Measurements from ENCODE around the gene LDB2. TPM values are rescaled to one million over a fixed set of nuclear protein-coding genes. Genes with fewer than 3 reads are reported as not detected.
A peak's percentile ranks its signal among the peaks of the same experiment; 100 is the strongest.

LDB2 gene
- total RNA-seq: 10 to 100 TPM; 34.5 to 68.8 (median 36.5) TPM

DNA sequence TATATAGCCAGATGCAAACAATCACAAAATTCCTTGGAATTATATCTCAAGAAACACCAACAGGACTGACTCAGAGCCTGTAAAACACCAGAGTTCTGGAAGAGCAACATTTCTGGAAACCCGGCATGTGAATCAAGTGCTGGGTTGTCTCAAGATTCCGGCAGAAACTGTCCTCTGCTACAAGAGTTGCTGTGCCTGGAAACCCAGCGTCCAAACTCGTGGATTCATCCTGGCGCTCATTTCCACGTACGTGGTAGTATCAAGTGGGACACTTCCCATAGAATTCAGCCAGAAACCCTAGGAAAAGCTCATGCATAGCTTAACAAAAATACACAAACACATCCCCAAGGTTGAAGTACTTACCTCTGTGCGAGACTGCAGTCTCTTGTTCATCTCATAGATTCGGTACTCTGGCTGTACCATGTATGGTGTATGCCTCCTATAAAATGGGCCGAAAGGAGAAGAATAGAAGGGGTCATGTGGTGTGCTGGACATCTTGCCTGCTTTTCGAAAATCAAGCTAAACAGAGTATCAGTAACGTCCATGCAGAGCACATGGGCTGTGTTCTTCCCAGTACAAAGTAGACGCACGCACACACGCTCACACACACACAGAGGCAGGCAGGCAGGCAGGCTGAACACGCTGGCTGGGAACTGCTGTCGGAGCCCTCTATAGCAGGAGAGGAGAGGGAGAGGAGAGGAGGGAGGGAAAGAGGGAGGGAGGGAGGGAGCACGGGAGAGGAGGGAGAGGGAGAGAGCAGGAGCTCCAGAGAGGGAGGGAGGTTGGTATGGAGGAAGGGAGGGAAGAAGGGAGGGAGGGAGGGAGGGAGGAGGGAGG lies at the start of gene LDB2:
LDB2 (minus strand) TSS at position 655 of the 837 bp plus-strand sequence.
- DNase-seq (ENCODE audit: low spot score in 2 of 2): peak in 1 of 2 donors; percentile 24
- H3K9me3 ChIP-seq: no peaks in the 10 kb centered on the region
- H3K4me1 ChIP-seq: no peaks in the 10 kb centered on the region
- intact Hi-C loops (cut with DNase I; ENCODE audit: low total_unique reads): loop anchor here (10.0 kb wide), 1 partner anchor 687 kb away; no protein-coding TSS in a partner anchor
- H3K36me3 ChIP-seq: no peaks in the 10 kb centered on the region
- H3K27me3 ChIP-seq: no peaks in the 10 kb centered on the region
- H3K4me3 ChIP-seq: peak within 1 kb of the TSS; percentile 48 to 69 (median 53)
- no peak for TF ChIP-seq POLR2A (IDR thresholded peaks at IDR 0.05)
- peak within 1 kb of the TSS; percentile 48 to 85 for H3K27ac ChIP-seq

DNA sequence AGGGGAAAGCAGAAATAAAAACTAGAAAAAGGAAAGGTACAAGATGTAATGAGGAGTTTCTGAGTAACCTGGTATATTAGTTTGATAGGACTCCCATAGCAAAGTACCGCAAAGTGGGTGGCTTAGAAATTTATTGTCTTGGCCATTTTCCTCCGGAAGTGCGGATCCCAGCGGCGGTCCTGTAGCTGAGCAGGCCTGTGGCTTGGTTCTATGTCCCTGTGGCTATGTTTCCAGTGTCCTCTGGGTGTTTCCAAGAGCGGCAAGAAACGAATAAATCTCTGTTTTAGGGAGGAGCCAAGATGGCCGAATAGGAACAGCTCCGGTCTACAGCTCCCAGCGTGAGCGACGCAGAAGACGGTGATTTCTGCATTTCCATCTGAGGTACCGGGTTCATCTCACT lies 44.0 kb upstream of the LDB2 start:
- Histone ChIP-seq H3K4me3 (no peak overlapping the region), H3K27me3 (no peaks in the 10 kb centered on the region), H3K4me1 (no peaks in the 10 kb centered on the region), H3K36me3 (no peaks in the 10 kb centered on the region), H3K9me3 (no peaks in the 10 kb centered on the region), H3K27ac (no peak overlapping the region)
- DNase-seq (ENCODE audit: low spot score in 2 of 2): no peak
- intact Hi-C loops (cut with DNase I; ENCODE audit: low total_unique reads): no loop called here
- TF ChIP-seq, protein P1, sequence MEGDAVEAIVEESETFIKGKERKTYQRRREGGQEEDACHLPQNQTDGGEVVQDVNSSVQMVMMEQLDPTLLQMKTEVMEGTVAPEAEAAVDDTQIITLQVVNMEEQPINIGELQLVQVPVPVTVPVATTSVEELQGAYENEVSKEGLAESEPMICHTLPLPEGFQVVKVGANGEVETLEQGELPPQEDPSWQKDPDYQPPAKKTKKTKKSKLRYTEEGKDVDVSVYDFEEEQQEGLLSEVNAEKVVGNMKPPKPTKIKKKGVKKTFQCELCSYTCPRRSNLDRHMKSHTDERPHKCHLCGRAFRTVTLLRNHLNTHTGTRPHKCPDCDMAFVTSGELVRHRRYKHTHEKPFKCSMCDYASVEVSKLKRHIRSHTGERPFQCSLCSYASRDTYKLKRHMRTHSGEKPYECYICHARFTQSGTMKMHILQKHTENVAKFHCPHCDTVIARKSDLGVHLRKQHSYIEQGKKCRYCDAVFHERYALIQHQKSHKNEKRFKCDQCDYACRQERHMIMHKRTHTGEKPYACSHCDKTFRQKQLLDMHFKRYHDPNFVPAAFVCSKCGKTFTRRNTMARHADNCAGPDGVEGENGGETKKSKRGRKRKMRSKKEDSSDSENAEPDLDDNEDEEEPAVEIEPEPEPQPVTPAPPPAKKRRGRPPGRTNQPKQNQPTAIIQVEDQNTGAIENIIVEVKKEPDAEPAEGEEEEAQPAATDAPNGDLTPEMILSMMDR (IDR thresholded peaks at IDR 0.05): no peak
- TF ChIP-seq POLR2AphosphoS5 (IDR thresholded peaks at IDR 0.05): no peak
- no peak for TF ChIP-seq POLR2A (IDR thresholded peaks at IDR 0.05)

DNA sequence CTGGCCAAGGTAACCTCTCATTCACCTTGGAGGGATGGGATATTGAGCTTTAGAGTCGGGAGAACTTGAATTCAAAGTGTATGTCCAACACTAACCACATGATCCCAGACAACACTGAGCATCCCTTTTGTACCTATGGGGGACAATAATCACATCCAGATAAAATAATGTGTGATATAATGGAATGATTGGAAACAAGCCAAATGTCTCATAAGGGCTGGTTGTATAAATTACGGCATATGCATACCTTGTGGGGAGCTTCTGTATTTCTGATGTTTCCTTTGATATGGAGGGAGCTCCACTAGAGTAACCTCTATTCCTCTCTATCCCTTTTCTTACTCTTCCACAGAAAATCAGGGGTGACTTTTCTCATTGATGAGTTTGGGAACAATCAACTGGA lies 40.7 kb upstream of the LDB2 start:
- Histone ChIP-seq H3K27me3 (no peaks in the 10 kb centered on the region), H3K4me3 (no peak overlapping the region), H3K27ac (no peak overlapping the region), H3K9me3 (no peaks in the 10 kb centered on the region), H3K36me3 (no peaks in the 10 kb centered on the region), H3K4me1 (no peaks in the 10 kb centered on the region)
- intact Hi-C loops (cut with DNase I; ENCODE audit: low total_unique reads): loop anchor here (2.0 kb wide), 1 partner anchor 26 kb away; no protein-coding TSS in a partner anchor
- DNase-seq (ENCODE audit: low spot score in 2 of 2): no peak
- TF ChIP-seq POLR2AphosphoS5 (IDR thresholded peaks at IDR 0.05): no peak
- TF ChIP-seq POLR2A (IDR thresholded peaks at IDR 0.05): no peak
- TF ChIP-seq, protein P1 (IDR thresholded peaks at IDR 0.05): no peak

DNA sequence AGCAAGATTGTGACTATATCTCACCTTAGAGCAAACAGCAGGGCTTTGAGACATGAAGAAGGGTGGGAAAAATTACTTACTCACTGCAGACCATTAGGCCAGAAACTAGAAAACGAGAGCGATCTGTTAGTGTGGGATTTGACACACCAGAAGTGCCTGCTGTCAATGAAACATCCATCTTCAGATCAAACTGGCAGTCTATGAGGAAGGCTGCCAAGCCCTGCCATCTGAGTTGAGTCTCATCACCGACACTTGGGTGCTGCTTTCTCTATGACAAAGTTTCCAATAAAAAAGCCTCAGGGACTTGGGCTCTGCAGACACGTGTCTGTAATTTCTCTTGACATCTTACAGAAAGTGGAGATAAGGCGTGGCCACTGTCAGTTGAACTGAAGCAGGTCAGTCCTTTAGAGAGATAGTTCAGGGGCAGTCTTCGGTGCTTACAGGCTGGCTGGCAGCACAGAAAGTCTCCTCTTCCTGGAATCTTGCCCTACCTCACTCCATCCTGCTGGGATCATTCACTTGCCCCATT lies 40.1 kb upstream of the LDB2 start:
- no peaks in the 10 kb centered on the region for H3K36me3 ChIP-seq
- no peaks in the 10 kb centered on the region for H3K4me1 ChIP-seq
- no peak overlapping the region for H3K27ac ChIP-seq
- DNase-seq (ENCODE audit: low spot score in 2 of 2): no peak
- no peak overlapping the region for H3K4me3 ChIP-seq
- intact Hi-C loops (cut with DNase I; ENCODE audit: low total_unique reads): loop anchor here (2.0 kb wide), 1 partner anchor 26 kb away; no protein-coding TSS in a partner anchor
- TF ChIP-seq POLR2AphosphoS5 (IDR thresholded peaks at IDR 0.05) (no peak), POLR2A (IDR thresholded peaks at IDR 0.05) (no peak)
- TF ChIP-seq, protein P1 (IDR thresholded peaks at IDR 0.05): no peak
- H3K9me3 ChIP-seq: no peaks in the 10 kb centered on the region
- no peaks in the 10 kb centered on the region for H3K27me3 ChIP-seq

DNA sequence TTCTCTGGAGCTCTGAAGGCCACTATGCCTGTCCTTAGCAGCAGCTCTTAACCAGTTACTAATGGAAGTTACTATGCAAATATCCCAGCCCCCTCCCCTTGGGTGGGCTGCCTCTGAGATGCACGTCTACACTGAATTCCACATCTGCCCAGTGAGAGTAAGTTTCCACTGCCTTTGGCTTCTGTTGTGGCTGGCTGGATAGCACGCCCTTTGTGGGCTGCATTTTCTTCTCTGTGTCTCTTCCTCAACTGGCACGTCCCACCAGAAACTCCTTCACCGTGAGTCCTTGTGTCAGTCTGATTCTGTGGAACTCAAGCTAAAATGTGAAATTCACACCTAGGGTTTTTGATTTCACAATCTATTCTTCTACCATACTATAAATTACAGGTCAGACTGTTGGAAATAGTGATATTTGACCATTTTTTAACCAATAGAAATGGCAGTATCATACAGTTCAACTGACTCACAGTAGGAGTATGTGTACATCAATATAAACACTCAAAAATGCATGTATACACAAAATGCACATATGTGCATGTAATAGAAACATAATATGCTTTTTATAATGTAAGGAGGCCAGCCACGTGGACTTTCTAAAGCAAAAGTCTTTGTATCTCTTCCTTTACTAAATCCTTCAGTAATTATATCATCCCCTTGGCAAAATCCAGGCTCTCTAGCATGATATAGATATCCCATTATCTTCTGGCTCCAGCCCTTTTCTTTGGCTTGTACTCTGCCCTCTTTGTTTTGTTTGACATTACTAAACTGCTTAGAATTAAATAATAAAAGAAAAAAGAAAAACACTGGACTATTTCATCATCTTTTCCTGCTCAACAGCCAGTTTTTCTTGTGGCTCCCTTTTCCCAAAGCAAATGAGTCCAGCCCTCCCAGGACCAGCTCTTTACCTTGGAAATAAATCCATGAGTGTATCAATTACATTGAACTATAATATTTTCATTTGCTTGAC lies 33.2 kb upstream of the LDB2 start:
- intact Hi-C loops (cut with DNase I; ENCODE audit: low total_unique reads): no loop called here
- Histone ChIP-seq H3K27ac (no peak overlapping the region), H3K4me3 (no peak overlapping the region), H3K9me3 (no peaks in the 10 kb centered on the region), H3K4me1 (no peaks in the 10 kb centered on the region), H3K36me3 (no peaks in the 10 kb centered on the region), H3K27me3 (no peaks in the 10 kb centered on the region)
- TF ChIP-seq POLR2A (IDR thresholded peaks at IDR 0.05) (no peak), POLR2AphosphoS5 (IDR thresholded peaks at IDR 0.05) (no peak)
- TF ChIP-seq, protein P1 (IDR thresholded peaks at IDR 0.05): no peak
- no peak for DNase-seq (ENCODE audit: low spot score in 2 of 2)

Data from breast epithelium (tissue), 4 donors.